Natural killer cell (primary cell): ENCODE data around the gene FBXL16. TPM values are rescaled to one million over a fixed set of nuclear protein-coding genes. Genes with fewer than 3 reads are reported as not detected.
"Not testable (repeated sequence)": the region's sequence is repeated elsewhere in the genome, so short reads cannot be mapped to it uniquely, and the experiment has no call there.

Experiments
- ATAC-seq, 3 donors: fragments of 150-1000 bp in 2 of 3; fragments of 200-7000 bp in 1 of 3; cut with Tn5 transposase; 1 replicate in 1 of 3; 2 replicates in 2 of 3; pipeline ENCODE4 v1.10.0; 2021; ENCODE audit warnings: mild to moderate bottlenecking in 2 of 3, moderate library complexity in 2 of 3
- DNase-seq, 2 donors: peaks; one replicate each; pipeline versions ENCODE4 v3.0.0 to v3.0.0-alpha.2; 2013 to 2021; ENCODE audit warnings: mixed read lengths in 1 of 2
- H3K27ac ChIP-seq: one replicate; pipeline ENCODE4 v1.5.1; 2013; ENCODE audit warnings: mild to moderate bottlenecking, low read length
- H3K27me3 ChIP-seq: one replicate; pipeline ENCODE4 v1.6.1; 2013; ENCODE audit warnings: low read length; ENCODE audit not compliant: control insufficient read depth, insufficient read depth
- H3K36me3 ChIP-seq: one replicate; pipeline ENCODE4 v1.6.1; 2013; ENCODE audit warnings: low read length; ENCODE audit not compliant: control insufficient read depth, insufficient read depth
- H3K4me1 ChIP-seq: one replicate; pipeline ENCODE4 v1.6.1; 2013; ENCODE audit warnings: low read length; ENCODE audit not compliant: control insufficient read depth, insufficient read depth
- H3K4me3 ChIP-seq: one replicate; pipeline ENCODE4 v1.5.1; 2013; ENCODE audit warnings: low read length
- H3K9me3 ChIP-seq: one replicate; pipeline ENCODE4 v1.6.1; 2013; ENCODE audit warnings: low read length; ENCODE audit not compliant: control insufficient read depth, insufficient read depth
- H3K27ac Mint-ChIP-seq, 2 donors: one replicate each; pipeline ENCODE4 v1.8.0; 2022; ENCODE audit warnings: mild to moderate bottlenecking in 2 of 2, mixed read lengths in 2 of 2, moderate library complexity in 1 of 2
- H3K27me3 Mint-ChIP-seq, 2 donors: one replicate each; pipeline ENCODE4 v1.8.0; 2022; ENCODE audit warnings: low read depth in 2 of 2, mixed read lengths in 2 of 2
- H3K36me3 Mint-ChIP-seq: one replicate; pipeline ENCODE4 v1.8.0; 2022; ENCODE audit warnings: mixed read lengths
- H3K4me1 Mint-ChIP-seq, 2 donors: one replicate each; pipeline ENCODE4 v1.8.0; 2022; ENCODE audit warnings: mixed read lengths in 2 of 2
- H3K4me3 Mint-ChIP-seq: one replicate; pipeline ENCODE4 v1.8.0; 2022; ENCODE audit warnings: mild to moderate bottlenecking, moderate library complexity, mixed read lengths
- H3K9me3 Mint-ChIP-seq, 2 donors: one replicate each; pipeline ENCODE4 v1.8.0; 2022; ENCODE audit warnings: mixed read lengths in 2 of 2
- CTCF ChIP-seq: fragments of 200-600 bp; IDR thresholded peaks from one replicate; pipeline ENCODE4 v1.8.0; 2022; ENCODE audit warnings: antibody characterized with exemption
- WGBS: methylation state at CpG from one replicate; pipeline ENCODE4 v1.1.7; 2013; ENCODE audit warnings: missing lambda C conversion rate; ENCODE audit not compliant: insufficient coverage; 5-methylcytosine and 5-hydroxymethylcytosine counted together
- intact Hi-C: fragments of 100-400 bp; cut with micrococcal nuclease; formaldehyde crosslinking; loops from one replicate; pipeline ENCODE4 v1.14.2; 2022
- total RNA-seq, 4 donors: library from RNA; stranded (reverse); fragments of 120-200 nt in 1 of 4; gene quantifications; one replicate each; pipeline versions ENCODE4 v1.2.3 to v1.2.4, GENCODE V29; 2013 to 2022

Gene FBXL16
- total RNA-seq: under 1 TPM in 2 of 3 donors, not detected in 1; 0.48 to 0.79 TPM
- 0.56 TPM for total RNA-seq (2013)

GRCh38 chr16:705431-706188, at the start of gene FBXL16:
Gene FBXL16 (minus strand): TSS chr16:705801. CDS start chr16:697405, 8,396 bp downstream.
- intact Hi-C loops: no loop called here
- WGBS: 1% methylated on average over 115 of the region's 115 CpGs
- Histone ChIP-seq H3K4me1 (peaks cover 9% of the 10 kb centered on the region), H3K27ac (no peak within 1 kb of the TSS), H3K9me3 (no peaks in the 10 kb centered on the region), H3K27me3 (peaks cover 54% of the 10 kb centered on the region), H3K36me3 (no peaks in the 10 kb centered on the region), H3K4me3 (no peak within 1 kb of the TSS)
- Mint-ChIP-seq H3K36me3 (no peaks in the 10 kb centered on the region), H3K27ac (no peak within 1 kb of the TSS), H3K4me1 (no peaks in the 10 kb centered on the region), H3K9me3 (no peaks in the 10 kb centered on the region), H3K27me3 (peaks cover 19 to 24% of the 10 kb centered on the region in 2 donors), H3K4me3 (no peak within 1 kb of the TSS)
- TF ChIP-seq CTCF: no peak
- DNase-seq (no peak), ATAC-seq (peak in 1 of 3 donors; percentile 21)

- WGBS: 2% methylated on average over 11 of the region's 11 CpGs
- H3K36me3 ChIP-seq: no peaks in the 10 kb centered on the region
- intact Hi-C loops: no loop called here
- Mint-ChIP-seq H3K4me3 (no peak overlapping the region), H3K4me1 (peaks cover 0 to 5% of the 10 kb centered on the region in 2 donors), H3K9me3 (no peaks in the 10 kb centered on the region), H3K36me3 (no peaks in the 10 kb centered on the region), H3K27me3 (peaks cover 3 to 14% of the 10 kb centered on the region in 2 donors), H3K27ac (no peak overlapping the region)
- H3K27me3 ChIP-seq: no peaks in the 10 kb centered on the region
- ATAC-seq (no peak), DNase-seq (no peak)
- no peaks in the 10 kb centered on the region for H3K9me3 ChIP-seq
- no peaks in the 10 kb centered on the region for H3K4me1 ChIP-seq
- H3K4me3 ChIP-seq: no peak overlapping the region
- no peak overlapping the region for H3K27ac ChIP-seq
- no peak for TF ChIP-seq CTCF
Observed at GRCh38 chr16:754656-755055, 49.1 kb upstream of the FBXL16 start.

GRCh38 chr16:754121-754607, 48.6 kb upstream of the FBXL16 start:
- H3K27ac ChIP-seq, H3K4me3 Mint-ChIP-seq, H3K4me3 ChIP-seq, ATAC-seq, H3K9me3 ChIP-seq, H3K27ac Mint-ChIP-seq, H3K27me3 ChIP-seq, H3K36me3 ChIP-seq, DNase-seq, H3K9me3 Mint-ChIP-seq, H3K4me1 Mint-ChIP-seq, intact Hi-C loops, H3K36me3 Mint-ChIP-seq, H3K4me1 ChIP-seq: not testable (repeated sequence)
- 97% methylated on average over 11 of the region's 11 CpGs for WGBS
- H3K27me3 Mint-ChIP-seq: peaks cover 3 to 14% of the 10 kb centered on the region in 2 donors

- Mint-ChIP-seq H3K4me3 (no peak overlapping the region), H3K4me1 (no peaks in the 10 kb centered on the region), H3K36me3 (no peaks in the 10 kb centered on the region), H3K27ac (no peak overlapping the region), H3K27me3 (peaks cover 3 to 8% of the 10 kb centered on the region in 2 donors), H3K9me3 (no peaks in the 10 kb centered on the region)
- Histone ChIP-seq H3K27ac (no peak overlapping the region), H3K36me3 (no peaks in the 10 kb centered on the region), H3K4me1 (no peaks in the 10 kb centered on the region), H3K27me3 (no peaks in the 10 kb centered on the region), H3K9me3 (no peaks in the 10 kb centered on the region), H3K4me3 (no peak overlapping the region)
- WGBS: 87% methylated on average over 10 of the region's 10 CpGs
- DNase-seq (no peak), ATAC-seq (no peak)
- no peak for TF ChIP-seq CTCF
- intact Hi-C loops: no loop called here
Observed at GRCh38 chr16:752007-752312, 46.4 kb upstream of the FBXL16 start.
